Mucosa of gallbladder (tissue), 1 donor: ENCODE measurements around the gene NRG3. TPM values are rescaled to one million over a fixed set of nuclear protein-coding genes. Genes with fewer than 3 reads are reported as not detected.
A peak's percentile ranks its signal among the peaks of the same experiment; 100 is the strongest.

Experiments
- DNase-seq: peaks from one replicate; pipeline ENCODE4 v3.0.0-alpha.2; 2020; ENCODE audit warnings: low spot score
- total RNA-seq: library from RNA; stranded (reverse); gene quantifications from one replicate; pipeline ENCODE4 v1.2.1, GENCODE V29; 2021
- donor health status: DM: no; HTN: no; CAD: no.

Gene NRG3
- total RNA-seq, result 14.6 TPM

GRCh38 chr10:81874875-81875466, at the start of gene NRG3:
Gene NRG3, plus strand, starts transcription at chr10:81875194.
- DNase-seq, result no peak

DNA sequence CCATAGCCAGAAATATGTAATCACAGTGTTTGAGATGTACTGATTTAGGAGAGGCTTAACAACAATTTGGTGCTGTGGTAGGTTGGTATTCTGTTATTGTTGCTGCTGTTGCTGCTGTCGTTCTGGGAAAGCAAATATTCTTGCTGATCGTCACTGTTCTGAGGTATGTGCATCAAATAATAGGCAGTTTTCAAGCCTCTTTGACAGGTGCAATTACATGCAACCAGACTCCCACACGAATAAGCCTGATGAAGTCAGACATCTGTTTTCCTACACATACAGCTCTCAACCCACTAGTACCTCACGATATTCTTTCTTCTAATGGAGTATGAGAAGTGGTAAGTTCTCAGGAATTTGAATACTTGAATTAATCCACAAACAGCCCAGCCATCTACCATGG, 46.7 kb upstream of the NRG3 start:
- no peak for DNase-seq

GRCh38 chr10:81831060-81831459, 43.9 kb upstream of the NRG3 start:
- no peak for DNase-seq

DNA sequence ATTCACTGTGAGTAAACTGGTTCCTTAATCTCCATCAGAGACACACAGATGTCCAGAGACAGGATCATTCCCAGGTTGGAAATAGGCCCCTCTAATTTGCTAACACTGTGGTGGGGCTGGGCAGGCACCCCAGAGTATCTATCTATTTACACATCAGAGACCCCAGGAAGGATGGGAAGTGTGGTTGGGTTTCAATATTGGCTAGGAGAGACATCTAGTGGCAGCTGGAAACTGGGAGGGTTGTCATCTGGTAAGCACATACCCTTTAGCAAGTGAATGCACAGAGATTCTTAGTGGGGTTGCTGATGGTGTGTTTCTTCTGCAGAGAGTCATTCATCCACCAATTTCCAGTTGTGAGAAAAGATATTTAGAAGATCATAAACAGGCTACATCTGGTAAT, 36.0 kb upstream of the NRG3 start:
- DNase-seq, result no peak

DNA sequence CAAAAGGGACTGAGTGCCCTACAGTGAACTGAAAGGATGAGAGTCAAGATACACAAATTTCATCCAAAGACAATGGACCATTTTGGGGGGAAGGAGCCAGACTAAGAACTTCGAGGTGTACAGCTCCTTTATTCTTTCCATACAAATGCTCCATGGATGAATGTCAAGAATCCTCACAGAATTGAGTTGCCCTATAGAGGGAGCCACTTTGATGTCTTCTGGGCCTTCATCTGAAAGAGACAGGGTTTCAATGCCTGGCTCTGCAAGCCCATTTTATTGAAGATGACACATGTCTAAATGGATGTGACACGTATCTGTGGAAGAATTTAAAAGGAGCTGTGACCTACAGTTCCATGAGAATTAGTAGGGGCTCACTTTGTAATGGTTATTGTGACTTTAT, 32.0 kb upstream of the NRG3 start:
- DNase-seq, result no peak

GRCh38 chr10:81847675-81848074, 27.3 kb upstream of the NRG3 start:
- no peak for DNase-seq

DNA sequence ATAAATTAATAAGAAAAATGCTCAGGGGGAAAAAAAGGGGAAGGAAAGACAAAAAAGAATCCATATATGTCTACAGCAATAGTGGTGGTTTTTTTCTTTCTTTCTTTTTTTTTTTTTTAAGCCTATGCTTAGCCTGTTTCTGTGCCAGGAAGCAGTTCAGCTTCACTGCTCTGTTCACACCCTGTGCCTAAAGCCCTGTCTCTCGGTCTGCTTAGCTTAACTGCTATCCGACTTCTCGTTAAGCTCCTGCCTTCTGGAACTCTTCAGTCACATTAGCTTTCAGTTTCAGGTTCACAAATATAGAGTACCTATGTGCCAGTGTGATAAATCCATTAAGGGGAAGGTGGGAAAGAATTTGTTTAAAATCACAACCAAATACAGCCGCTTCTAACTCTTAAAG, 26.5 kb upstream of the NRG3 start:
- no peak for DNase-seq

DNA sequence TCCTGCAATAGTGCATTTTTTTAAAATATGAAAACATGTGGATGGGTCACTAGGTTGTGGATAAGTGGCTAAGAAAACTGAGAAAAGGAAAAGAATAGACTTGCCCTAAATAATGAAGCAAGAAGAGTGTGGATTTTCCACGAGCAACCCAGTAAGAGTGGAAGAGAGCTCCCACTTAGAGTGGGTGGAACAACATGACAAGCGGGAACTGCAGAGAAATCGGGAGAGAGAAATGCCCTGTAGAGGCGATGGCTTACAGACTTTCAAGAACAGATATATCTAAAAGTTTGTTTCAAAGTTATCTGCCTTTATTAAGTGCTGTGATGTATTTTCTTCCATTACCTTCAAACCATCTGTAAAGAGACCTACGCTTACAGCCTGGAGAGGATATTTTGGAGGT, 26.1 kb upstream of the NRG3 start:
- no peak for DNase-seq

DNA sequence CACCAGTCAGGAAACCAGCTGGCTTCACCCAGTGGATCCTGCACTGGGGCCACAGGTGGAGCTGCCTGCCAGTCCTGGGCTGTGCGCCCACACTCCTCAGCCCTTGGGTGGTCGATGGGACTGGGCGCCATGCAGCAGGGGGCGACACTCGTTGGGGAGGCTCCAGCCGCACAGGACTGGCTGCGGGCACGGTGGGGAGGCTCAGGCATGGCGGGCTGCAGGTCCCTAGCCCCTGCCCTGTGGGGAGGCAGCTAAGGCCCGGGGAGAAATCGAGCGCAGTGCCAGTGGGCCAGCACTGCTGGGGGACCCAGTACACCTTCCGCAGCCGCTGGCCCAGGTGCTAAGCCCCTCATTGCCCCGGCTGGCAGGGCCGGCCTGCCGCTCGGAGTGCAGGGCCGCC, 12.4 kb upstream of the NRG3 start:
- no peak for DNase-seq

DNA sequence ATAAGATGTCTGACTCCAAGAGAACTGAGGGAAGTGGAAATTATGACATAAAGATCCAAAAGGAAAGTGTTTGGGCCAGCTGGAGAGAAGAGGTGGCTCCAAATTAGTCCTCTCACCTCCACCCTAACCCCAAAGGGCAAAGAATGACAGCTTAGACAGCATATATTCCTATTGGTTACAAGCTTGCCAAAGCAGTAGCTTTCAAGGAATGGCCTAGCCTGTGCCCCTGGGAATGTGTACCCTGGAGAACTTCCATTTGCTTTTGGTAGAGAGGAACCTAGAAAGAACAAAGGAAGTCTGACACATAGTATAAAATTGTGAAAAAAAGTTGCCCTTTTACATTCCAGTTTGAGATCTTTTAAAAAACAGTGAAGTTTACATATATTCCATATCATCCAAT, 11.2 kb upstream of the NRG3 start:
- no peak for DNase-seq

GRCh38 chr10:81865581-81865980, 9.4 kb upstream of the NRG3 start:
- no peak for DNase-seq

GRCh38 chr10:81866753-81867152, 8.2 kb upstream of the NRG3 start:
- no peak for DNase-seq

DNA sequence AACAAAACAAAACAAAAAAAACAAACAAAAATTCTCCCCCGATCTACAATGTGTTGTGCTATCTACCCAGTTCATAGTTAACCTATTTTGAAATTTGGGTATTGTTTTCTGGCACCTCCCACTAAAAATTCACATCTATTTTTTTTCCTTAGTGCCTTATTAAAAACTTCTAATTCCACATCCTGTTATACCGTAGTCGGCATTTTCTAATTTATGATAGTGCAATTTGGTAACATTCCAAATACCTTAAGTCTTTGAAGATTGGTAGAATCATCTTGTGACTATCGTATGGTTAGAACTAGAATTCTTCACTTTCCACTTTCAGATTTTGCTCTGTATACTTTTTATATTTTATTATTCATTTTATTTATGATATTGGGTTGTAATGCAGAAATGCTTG, 4.5 kb upstream of the NRG3 start:
- no peak for DNase-seq

DNA sequence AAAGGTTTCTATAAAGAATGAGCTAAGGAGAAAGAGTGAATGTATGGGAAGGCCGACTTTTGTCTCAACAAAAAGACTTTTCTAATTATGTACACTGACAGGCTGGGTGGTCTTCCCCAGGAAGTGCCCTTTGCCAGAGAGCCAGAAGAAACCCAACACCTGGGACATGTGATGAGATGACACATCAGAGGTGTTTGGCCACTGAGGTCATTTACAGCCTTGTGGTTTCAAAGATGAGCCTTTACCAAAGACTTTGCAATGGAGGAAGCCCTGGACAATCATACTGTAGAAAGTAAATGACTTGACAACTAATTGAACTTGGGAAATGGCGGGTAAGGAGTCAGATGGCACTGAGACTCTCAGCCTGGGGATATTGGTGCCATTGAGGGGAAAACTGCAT, 3.4 kb upstream of the NRG3 start:
- DNase-seq, result no peak

DNA sequence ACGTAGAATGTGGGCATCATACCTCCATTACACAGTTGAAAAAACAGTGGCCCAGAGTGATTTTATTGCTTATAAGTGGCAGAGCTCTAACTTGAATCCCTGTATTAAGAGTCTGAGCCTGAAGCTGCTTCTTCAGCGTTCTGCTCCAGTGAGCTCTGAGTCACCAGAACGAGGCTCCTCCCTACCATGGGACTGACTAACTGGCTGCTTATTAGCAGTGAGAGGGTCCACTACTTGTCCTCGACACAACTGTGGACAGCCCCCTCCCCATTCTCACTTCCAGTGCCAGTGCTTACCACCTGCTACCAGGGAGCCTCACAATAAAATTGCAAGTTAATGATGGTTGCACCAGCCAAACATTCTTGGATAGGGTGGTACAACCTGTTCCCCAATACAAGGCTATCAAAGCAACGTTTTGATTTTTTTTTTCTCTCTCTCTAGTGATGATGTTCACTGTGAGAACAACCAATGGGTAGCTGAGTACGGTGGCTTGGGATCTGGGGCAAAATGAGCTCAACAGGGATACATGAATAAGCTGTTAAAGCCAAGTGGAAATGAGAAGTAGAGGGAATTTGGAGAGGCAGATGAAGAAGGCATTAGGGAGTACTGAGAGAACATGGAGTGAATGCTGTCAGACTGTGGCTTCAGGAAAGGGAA, 2.7 kb upstream of the NRG3 start:
- no peak for DNase-seq

- DNase-seq, result no peak
Measured at GRCh38 chr10:81873231-81873931, 1.6 kb upstream of the NRG3 start.

GRCh38 chr10:81873932-81874816, 820 bp upstream of the NRG3 start:
- peak; percentile 70 for DNase-seq

DNA sequence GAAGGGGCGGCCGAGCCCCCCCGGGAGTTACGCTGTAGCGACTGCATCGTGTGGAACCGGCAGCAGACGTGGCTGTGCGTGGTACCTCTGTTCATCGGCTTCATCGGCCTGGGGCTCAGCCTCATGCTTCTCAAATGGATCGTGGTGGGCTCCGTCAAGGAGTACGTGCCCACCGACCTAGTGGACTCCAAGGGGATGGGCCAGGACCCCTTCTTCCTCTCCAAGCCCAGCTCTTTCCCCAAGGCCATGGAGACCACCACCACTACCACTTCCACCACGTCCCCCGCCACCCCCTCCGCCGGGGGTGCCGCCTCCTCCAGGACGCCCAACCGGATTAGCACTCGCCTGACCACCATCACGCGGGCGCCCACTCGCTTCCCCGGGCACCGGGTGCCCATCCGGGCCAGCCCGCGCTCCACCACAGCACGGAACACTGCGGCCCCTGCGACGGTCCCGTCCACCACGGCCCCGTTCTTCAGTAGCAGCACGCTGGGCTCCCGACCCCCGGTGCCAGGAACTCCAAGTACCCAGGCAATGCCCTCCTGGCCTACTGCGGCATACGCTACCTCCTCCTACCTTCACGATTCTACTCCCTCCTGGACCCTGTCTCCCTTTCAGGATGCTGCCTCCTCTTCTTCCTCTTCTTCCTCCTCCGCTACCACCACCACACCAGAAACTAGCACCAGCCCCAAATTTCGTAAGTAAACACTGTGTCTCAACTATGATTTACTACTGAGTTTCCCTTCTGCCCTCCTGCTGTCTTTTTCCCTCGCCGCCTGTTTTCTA, 666 bp downstream of the NRG3 start:
- DNase-seq, result no peak

GRCh38 chr10:81876253-81877077, 1.5 kb downstream of the NRG3 start:
- no peak for DNase-seq

GRCh38 chr10:81877596-81877995, 2.6 kb downstream of the NRG3 start:
- DNase-seq, result no peak

DNA sequence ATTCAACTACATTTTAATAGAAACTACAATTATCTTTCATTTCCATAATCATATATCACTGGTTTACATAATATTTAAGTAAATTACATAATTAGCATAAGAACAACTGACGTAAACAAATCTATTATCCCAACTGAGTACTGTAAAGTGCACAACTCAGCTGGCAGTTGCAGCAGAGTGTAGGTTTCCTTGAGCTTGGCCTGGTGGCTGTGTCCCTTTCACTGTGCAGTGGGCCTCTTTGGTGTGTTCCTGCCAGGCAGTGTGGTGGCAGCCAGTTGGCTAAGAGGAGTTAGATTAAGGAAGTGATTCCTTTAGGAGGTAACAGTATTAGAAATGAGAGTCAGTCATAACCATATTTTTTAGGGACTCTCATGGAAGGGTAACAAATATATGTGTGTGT, 7.0 kb downstream of the NRG3 start:
- no peak for DNase-seq
